GM23338 (cell line): ENCODE results near the gene BTRC.

Experiments used
- CREB1 ChIP-seq: fragments of 250-450 bp; sonication (Bioruptor Pico); IDR thresholded peaks from 2 replicates; pipeline ENCODE4 v1.5.0; 2020; ENCODE audit warnings: low read depth, mild to moderate bottlenecking, moderate library complexity
- ETS1 ChIP-seq: IDR thresholded peaks from 2 replicates; pipeline ENCODE4 v1.6.1; 2016; ENCODE audit warnings: antibody characterized with exemption
- EZH2 ChIP-seq: fragments of 200-600 bp; sonication (generic); IDR thresholded peaks from one replicate; pipeline ENCODE4 v1.8.0; 2017; ENCODE audit warnings: antibody characterized with exemption, mild to moderate bottlenecking, low read depth; ENCODE audit not compliant: unreplicated experiment
- EZH2phosphoT487 ChIP-seq: fragments of 200-600 bp; sonication (generic); IDR thresholded peaks from one replicate; pipeline ENCODE4 v1.8.1; 2018; ENCODE audit warnings: antibody characterized with exemption; ENCODE audit not compliant: unreplicated experiment
- JUNB ChIP-seq: IDR thresholded peaks from one replicate; pipeline ENCODE4 v1.6.1; 2016; ENCODE audit warnings: antibody characterized with exemption; ENCODE audit not compliant: unreplicated experiment
- NANOG ChIP-seq: IDR thresholded peaks from 2 replicates; pipeline ENCODE4 v1.6.1; 2016; ENCODE audit warnings: antibody characterized with exemption, borderline replicate concordance
- POLR2AphosphoS5 ChIP-seq: IDR thresholded peaks from 2 replicates; pipeline ENCODE4 v1.6.1; 2016; ENCODE audit warnings: antibody characterized with exemption, low read depth
- STAT1 ChIP-seq: IDR thresholded peaks from one replicate; pipeline ENCODE4 v1.6.1; 2016; ENCODE audit warnings: antibody characterized with exemption; ENCODE audit not compliant: unreplicated experiment
- ZNF114 ChIP-seq: fragments of 250-450 bp; sonication (Bioruptor Pico); IDR thresholded peaks from 2 replicates; pipeline ENCODE4 v1.5.0; 2020; ENCODE audit warnings: mild to moderate bottlenecking, moderate library complexity
- TF ChIP-seq, protein P1 (sequence below), 2 experiments: fragments of 200-600 bp in 1 of 2; sonication (generic) in 1 of 2; conservative IDR thresholded peaks; 2 replicates each; pipeline versions ENCODE4 v1.5.1 to v1.6.1; 2016 to 2017; ENCODE audit warnings: antibody characterized with exemption in 2 of 2, low read depth in 2 of 2, mild to moderate bottlenecking in 2 of 2, moderate library complexity in 1 of 2
- TF ChIP-seq, protein P2 (sequence below): IDR thresholded peaks from one replicate; pipeline ENCODE4 v1.6.1; 2018; ENCODE audit warnings: antibody characterized with exemption; ENCODE audit not compliant: unreplicated experiment
- TF ChIP-seq, protein P3 (sequence below): fragments of 250-450 bp; sonication (Bioruptor Pico); IDR thresholded peaks from 2 replicates; pipeline ENCODE4 v1.5.0; 2020; ENCODE audit warnings: mild to moderate bottlenecking, moderate library complexity

DNA sequence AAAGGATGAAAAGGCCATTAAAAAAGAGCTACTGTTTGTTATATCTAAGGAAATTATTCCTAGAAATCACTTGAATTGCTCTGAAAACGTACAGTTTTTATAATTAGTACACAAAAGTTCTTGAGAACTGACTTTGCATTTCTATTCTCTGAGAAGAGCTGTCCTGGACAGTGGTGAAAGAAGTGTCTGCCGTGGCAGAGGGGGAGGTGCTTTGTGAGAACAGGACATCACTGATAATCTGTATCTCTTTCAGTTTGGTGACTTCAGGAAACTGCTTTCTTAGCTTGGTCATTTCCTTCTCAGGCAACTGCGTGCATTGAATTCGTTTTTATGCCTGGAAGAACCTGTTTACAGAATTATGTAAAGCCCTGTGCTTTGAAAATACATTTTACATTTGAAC lies 182.0 kb downstream of the BTRC start:
- TF ChIP-seq, protein P1, sequence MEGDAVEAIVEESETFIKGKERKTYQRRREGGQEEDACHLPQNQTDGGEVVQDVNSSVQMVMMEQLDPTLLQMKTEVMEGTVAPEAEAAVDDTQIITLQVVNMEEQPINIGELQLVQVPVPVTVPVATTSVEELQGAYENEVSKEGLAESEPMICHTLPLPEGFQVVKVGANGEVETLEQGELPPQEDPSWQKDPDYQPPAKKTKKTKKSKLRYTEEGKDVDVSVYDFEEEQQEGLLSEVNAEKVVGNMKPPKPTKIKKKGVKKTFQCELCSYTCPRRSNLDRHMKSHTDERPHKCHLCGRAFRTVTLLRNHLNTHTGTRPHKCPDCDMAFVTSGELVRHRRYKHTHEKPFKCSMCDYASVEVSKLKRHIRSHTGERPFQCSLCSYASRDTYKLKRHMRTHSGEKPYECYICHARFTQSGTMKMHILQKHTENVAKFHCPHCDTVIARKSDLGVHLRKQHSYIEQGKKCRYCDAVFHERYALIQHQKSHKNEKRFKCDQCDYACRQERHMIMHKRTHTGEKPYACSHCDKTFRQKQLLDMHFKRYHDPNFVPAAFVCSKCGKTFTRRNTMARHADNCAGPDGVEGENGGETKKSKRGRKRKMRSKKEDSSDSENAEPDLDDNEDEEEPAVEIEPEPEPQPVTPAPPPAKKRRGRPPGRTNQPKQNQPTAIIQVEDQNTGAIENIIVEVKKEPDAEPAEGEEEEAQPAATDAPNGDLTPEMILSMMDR (conservative IDR thresholded peaks at IDR 0.05; ENCODE audit: low read depth in 2 of 2) = no peak
- TF ChIP-seq EZH2 (no peak), EZH2phosphoT487 (no peak), POLR2AphosphoS5 (no peak), NANOG (no peak), JUNB (no peak), ZNF114 (CRISPR knock-in tag) (no peak), CREB1 (no peak), ETS1 (no peak), STAT1 (no peak)
- TF ChIP-seq, protein P2, sequence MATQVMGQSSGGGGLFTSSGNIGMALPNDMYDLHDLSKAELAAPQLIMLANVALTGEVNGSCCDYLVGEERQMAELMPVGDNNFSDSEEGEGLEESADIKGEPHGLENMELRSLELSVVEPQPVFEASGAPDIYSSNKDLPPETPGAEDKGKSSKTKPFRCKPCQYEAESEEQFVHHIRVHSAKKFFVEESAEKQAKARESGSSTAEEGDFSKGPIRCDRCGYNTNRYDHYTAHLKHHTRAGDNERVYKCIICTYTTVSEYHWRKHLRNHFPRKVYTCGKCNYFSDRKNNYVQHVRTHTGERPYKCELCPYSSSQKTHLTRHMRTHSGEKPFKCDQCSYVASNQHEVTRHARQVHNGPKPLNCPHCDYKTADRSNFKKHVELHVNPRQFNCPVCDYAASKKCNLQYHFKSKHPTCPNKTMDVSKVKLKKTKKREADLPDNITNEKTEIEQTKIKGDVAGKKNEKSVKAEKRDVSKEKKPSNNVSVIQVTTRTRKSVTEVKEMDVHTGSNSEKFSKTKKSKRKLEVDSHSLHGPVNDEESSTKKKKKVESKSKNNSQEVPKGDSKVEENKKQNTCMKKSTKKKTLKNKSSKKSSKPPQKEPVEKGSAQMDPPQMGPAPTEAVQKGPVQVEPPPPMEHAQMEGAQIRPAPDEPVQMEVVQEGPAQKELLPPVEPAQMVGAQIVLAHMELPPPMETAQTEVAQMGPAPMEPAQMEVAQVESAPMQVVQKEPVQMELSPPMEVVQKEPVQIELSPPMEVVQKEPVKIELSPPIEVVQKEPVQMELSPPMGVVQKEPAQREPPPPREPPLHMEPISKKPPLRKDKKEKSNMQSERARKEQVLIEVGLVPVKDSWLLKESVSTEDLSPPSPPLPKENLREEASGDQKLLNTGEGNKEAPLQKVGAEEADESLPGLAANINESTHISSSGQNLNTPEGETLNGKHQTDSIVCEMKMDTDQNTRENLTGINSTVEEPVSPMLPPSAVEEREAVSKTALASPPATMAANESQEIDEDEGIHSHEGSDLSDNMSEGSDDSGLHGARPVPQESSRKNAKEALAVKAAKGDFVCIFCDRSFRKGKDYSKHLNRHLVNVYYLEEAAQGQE = no peak
- TF ChIP-seq, protein P3, sequence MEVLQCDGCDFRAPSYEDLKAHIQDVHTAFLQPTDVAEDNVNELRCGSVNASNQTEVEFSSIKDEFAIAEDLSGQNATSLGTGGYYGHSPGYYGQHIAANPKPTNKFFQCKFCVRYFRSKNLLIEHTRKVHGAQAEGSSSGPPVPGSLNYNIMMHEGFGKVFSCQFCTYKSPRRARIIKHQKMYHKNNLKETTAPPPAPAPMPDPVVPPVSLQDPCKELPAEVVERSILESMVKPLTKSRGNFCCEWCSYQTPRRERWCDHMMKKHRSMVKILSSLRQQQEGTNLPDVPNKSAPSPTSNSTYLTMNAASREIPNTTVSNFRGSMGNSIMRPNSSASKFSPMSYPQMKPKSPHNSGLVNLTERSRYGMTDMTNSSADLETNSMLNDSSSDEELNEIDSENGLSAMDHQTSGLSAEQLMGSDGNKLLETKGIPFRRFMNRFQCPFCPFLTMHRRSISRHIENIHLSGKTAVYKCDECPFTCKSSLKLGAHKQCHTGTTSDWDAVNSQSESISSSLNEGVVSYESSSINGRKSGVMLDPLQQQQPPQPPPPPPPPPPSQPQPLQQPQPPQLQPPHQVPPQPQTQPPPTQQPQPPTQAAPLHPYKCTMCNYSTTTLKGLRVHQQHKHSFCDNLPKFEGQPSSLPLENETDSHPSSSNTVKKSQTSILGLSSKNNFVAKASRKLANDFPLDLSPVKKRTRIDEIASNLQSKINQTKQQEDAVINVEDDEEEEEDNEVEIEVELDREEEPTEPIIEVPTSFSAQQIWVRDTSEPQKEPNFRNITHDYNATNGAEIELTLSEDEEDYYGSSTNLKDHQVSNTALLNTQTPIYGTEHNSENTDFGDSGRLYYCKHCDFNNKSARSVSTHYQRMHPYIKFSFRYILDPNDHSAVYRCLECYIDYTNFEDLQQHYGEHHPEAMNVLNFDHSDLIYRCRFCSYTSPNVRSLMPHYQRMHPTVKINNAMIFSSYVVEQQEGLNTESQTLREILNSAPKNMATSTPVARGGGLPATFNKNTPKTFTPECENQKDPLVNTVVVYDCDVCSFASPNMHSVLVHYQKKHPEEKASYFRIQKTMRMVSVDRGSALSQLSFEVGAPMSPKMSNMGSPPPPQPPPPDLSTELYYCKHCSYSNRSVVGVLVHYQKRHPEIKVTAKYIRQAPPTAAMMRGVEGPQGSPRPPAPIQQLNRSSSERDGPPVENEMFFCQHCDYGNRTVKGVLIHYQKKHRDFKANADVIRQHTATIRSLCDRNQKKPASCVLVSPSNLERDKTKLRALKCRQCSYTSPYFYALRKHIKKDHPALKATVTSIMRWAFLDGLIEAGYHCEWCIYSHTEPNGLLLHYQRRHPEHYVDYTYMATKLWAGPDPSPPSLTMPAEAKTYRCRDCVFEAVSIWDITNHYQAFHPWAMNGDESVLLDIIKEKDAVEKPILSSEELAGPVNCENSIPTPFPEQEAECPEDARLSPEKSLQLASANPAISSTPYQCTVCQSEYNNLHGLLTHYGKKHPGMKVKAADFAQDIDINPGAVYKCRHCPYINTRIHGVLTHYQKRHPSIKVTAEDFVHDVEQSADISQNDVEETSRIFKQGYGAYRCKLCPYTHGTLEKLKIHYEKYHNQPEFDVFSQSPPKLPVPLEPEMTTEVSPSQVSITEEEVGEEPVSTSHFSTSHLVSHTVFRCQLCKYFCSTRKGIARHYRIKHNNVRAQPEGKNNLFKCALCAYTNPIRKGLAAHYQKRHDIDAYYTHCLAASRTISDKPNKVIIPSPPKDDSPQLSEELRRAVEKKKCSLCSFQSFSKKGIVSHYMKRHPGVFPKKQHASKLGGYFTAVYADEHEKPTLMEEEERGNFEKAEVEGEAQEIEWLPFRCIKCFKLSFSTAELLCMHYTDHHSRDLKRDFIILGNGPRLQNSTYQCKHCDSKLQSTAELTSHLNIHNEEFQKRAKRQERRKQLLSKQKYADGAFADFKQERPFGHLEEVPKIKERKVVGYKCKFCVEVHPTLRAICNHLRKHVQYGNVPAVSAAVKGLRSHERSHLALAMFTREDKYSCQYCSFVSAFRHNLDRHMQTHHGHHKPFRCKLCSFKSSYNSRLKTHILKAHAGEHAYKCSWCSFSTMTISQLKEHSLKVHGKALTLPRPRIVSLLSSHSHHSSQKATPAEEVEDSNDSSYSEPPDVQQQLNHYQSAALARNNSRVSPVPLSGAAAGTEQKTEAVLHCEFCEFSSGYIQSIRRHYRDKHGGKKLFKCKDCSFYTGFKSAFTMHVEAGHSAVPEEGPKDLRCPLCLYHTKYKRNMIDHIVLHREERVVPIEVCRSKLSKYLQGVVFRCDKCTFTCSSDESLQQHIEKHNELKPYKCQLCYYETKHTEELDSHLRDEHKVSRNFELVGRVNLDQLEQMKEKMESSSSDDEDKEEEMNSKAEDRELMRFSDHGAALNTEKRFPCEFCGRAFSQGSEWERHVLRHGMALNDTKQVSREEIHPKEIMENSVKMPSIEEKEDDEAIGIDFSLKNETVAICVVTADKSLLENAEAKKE (CRISPR knock-in tag) = no peak
